Cardiac fibroblast (primary cell): ENCODE data around the gene TOP2B.

Source experiments
- DNase-seq, 2 donors: peaks; one replicate each; pipeline versions ENCODE4 v3.0.0 to v3.0.0-alpha.2; 2010; ENCODE audit warnings: low read depth in 2 of 2
- H3K4me3 ChIP-seq, 2 donors: replicated peaks in 1 of 2; 1 replicate in 1 of 2; 2 replicates in 1 of 2; pipeline ENCODE4 v1.5.1; 2011; ENCODE audit warnings: low read depth in 2 of 2, low read length in 2 of 2, mild to moderate bottlenecking in 2 of 2, moderate library complexity in 1 of 2
- TF ChIP-seq, protein P1 (sequence below): IDR thresholded peaks from one replicate; pipeline ENCODE4 v1.5.1; 2011; ENCODE audit warnings: low read depth, mild to moderate bottlenecking, low read length, inconsistent platforms

TOP2B gene

DNA sequence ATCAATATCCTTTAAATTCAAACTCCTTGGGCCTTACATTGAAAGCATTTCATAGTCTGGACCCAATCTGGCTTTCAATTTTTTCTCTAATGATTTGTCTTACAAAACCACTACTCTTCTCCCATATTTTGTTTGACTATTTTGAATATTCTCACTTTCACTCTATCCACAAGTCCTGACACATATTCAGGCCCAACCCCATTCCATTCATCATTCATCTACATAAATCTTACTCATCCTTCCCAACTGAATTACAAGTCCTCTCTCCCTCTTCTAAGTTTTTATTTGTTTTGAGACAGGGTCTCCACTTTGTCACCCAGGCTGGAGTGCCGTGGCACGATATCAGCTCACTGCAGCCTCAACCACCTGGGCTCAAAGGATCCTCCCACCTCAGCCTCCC, 43.6 kb downstream of the TOP2B start:
- no peak for DNase-seq
- H3K4me3 ChIP-seq = no peak overlapping the region
- TF ChIP-seq, protein P1, sequence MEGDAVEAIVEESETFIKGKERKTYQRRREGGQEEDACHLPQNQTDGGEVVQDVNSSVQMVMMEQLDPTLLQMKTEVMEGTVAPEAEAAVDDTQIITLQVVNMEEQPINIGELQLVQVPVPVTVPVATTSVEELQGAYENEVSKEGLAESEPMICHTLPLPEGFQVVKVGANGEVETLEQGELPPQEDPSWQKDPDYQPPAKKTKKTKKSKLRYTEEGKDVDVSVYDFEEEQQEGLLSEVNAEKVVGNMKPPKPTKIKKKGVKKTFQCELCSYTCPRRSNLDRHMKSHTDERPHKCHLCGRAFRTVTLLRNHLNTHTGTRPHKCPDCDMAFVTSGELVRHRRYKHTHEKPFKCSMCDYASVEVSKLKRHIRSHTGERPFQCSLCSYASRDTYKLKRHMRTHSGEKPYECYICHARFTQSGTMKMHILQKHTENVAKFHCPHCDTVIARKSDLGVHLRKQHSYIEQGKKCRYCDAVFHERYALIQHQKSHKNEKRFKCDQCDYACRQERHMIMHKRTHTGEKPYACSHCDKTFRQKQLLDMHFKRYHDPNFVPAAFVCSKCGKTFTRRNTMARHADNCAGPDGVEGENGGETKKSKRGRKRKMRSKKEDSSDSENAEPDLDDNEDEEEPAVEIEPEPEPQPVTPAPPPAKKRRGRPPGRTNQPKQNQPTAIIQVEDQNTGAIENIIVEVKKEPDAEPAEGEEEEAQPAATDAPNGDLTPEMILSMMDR = no peak

DNA sequence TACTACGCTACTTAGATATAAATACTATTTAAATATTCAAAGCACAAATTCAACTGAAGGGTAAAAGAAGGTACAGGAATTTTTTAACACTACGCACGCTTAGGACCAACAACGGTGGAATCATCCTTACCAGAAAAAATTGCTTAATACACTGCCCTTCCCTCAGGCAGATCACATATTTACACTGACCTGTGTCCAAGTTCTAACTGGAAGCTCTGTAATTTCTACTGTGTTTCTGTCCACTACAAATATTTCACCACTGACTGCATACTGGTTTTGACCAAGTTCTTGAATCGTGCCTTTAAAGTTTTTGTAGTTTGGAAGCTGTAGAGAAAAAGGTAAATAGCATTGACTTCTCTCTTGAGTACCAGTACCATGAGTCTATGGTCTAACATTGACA, 44.2 kb downstream of the TOP2B start:
- no peak overlapping the region for H3K4me3 ChIP-seq
- no peak for DNase-seq
- TF ChIP-seq, protein P1 = no peak

DNA sequence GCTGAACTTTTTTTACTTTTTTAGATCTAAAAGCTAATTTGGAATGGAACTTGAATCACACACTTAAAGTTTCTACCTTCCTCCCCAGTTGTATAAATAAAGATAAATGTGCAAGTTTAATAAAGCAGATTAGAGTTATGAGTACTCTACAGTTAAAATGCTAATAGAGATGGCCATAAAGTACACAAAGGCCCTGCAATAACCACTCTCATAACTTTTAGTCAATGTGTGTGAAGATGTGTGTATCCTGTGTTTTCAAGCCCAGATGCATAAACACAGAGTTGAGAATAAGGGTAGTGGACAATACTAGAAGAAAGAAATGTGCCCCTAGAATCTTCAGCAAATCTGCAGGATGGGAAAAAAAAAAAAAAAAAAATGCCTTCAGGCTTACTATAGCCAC, 45.3 kb downstream of the TOP2B start:
- TF ChIP-seq, protein P1 = no peak
- H3K4me3 ChIP-seq = no peak overlapping the region
- no peak for DNase-seq

DNA sequence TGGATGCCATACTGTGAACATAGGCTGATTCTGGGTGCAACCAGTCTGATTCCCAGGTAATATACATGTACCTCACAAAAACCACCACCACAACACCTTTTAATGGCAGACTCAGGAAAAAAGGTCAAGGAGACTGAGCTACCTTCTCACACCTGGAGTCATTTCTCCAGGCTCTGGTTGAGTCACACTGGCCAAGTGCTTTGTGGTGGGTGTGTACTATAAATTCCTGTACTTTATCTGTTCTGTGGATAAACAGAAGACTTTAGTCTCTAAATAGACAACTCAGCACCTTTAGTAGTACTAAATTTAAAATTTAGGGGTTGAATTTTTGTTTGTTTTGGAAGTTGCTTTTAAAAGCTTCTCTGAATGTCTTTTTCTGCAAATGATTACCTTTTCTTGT, 46.7 kb downstream of the TOP2B start:
- TF ChIP-seq, protein P1 = no peak
- no peak for DNase-seq
- H3K4me3 ChIP-seq = no peak overlapping the region

DNA sequence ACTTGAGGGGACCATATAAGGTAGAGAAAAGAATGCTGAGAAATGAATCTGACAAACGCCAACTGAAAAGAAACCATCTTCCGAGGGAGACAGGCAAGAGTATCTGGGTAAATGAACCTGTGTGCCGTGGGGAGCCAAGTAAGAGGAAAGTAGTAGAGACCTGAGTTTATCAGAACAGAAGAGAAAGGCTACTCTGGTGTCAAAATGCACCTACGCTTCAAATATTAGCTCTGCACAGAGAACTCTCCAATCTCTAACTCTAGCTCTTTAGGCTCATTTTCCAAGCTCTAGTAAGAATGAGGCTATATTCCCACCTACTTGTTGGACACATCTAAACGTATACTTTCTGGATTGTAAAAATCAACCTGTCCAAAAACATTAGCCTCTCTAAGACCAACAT, 53.5 kb downstream of the TOP2B start:
- no peak overlapping the region for H3K4me3 ChIP-seq
- DNase-seq = no peak
- TF ChIP-seq, protein P1 = no peak

DNA sequence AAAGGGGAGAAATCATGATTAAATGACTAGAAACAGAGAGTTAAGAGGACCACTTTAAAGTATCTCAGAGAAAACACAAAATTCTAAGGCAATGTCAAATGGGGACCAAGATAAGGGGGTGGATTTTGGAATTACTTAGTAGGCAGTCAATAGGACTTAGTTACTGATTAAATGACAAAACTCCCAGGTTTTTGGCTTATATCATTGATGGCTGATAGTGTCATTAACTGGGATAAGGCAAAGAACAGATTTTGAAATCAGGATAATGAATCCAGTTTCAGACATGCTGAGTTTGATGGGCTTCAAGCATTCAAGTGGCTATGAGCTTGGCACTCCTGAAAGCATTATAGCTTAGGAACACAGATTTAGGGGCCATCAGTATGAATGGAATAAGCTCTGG, 53.9 kb downstream of the TOP2B start:
- no peak overlapping the region for H3K4me3 ChIP-seq
- no peak for DNase-seq
- TF ChIP-seq, protein P1 = no peak

DNA sequence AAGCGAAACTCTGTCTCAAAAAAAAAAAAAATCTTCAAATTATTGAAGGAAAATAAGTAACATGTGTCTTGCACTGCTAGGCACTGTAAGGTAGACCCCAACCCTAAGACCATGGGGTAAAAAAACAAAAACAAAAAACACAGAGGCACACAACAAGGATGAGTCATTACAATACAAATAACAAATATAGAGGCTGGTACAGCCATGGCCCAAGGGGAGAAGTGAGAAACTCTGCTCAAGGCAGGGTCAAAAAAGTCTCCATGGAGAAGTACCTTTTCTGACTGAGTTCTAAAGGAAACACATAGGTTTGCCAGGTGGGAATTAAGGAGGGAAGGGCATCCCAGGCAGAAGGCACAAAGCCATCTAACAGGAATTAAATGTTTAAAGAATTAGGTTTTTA, 54.5 kb downstream of the TOP2B start:
- TF ChIP-seq, protein P1 = no peak
- no peak for DNase-seq
- H3K4me3 ChIP-seq = no peak overlapping the region
